ENCODE measurements around the gene UCKL1.
"Not testable (repeated sequence)": the region's sequence is repeated elsewhere in the genome, so short reads cannot be mapped to it uniquely, and the experiment has no call there.

Gene UCKL1

GRCh38 chr20:63942969-63943807, 13.0 kb downstream of the UCKL1 start:
- DNase-seq: no peak

- peak; percentile 73 for DNase-seq
Observed at GRCh38 chr20:63942250-63942951, 13.8 kb downstream of the UCKL1 start.

GRCh38 chr20:63941282-63942081, 14.7 kb downstream of the UCKL1 start:
- DNase-seq: peak; percentile 97

- no peak for DNase-seq
Observed at GRCh38 chr20:63940472-63941266, 15.5 kb downstream of the UCKL1 start.

- no peak for DNase-seq
Observed at GRCh38 chr20:63940071-63940471, 16.1 kb downstream of the UCKL1 start.

- peak; percentile 26 for DNase-seq
Observed at GRCh38 chr20:63939061-63939935, 16.9 kb downstream of the UCKL1 start.

- DNase-seq: no peak
Observed at GRCh38 chr20:63937596-63937995, 18.6 kb downstream of the UCKL1 start.

GRCh38 chr20:63935447-63935846, 20.8 kb downstream of the UCKL1 start:
- no peak for DNase-seq

GRCh38 chr20:63934271-63935068, 21.7 kb downstream of the UCKL1 start:
- DNase-seq: peak; percentile 41

- DNase-seq: no peak
Observed at GRCh38 chr20:63933646-63934045, 22.6 kb downstream of the UCKL1 start.

- no peak for DNase-seq
Observed at GRCh38 chr20:63932606-63933160, 23.5 kb downstream of the UCKL1 start.

- no peak for DNase-seq
Observed at GRCh38 chr20:63931735-63932134, 24.5 kb downstream of the UCKL1 start.

GRCh38 chr20:63930971-63931553, 25.2 kb downstream of the UCKL1 start:
- no peak for DNase-seq

- not testable (repeated sequence) for DNase-seq
Observed at GRCh38 chr20:63929473-63929883, 26.7 kb downstream of the UCKL1 start.

GRCh38 chr20:63929071-63929470, 27.1 kb downstream of the UCKL1 start:
- DNase-seq: no peak

- DNase-seq: no peak
Observed at GRCh38 chr20:63926298-63926697, 29.9 kb downstream of the UCKL1 start.

- peak; percentile 34 for DNase-seq
Observed at GRCh38 chr20:63924241-63924640, 32.0 kb downstream of the UCKL1 start.

GRCh38 chr20:63923651-63924050, 32.6 kb downstream of the UCKL1 start:
- no peak for DNase-seq

- DNase-seq: no peak
Observed at GRCh38 chr20:63920226-63920625, 36.0 kb downstream of the UCKL1 start.

- no peak for DNase-seq
Observed at GRCh38 chr20:63919130-63919529, 37.1 kb downstream of the UCKL1 start.

Data from hematopoietic multipotent progenitor cell treated with erythropoietin and hydrocortisone succinate and interleukin-3 and kit ligand, for 4 days (in vitro differentiated cells).